OCI-LY7 (cell line): ENCODE results near the gene FUNDC2.

Experiments used
- EZH2phosphoT487 ChIP-seq: fragments of 200-600 bp; sonication (generic); IDR thresholded peaks from 2 replicates; pipeline ENCODE4 v1.6.1; 2018; ENCODE audit warnings: low read depth, borderline replicate concordance, mild to moderate bottlenecking, mixed run types, antibody characterized with exemption, low read length, moderate library complexity, mixed read lengths
- TF ChIP-seq, protein P1 (sequence below): fragments of 200-600 bp; sonication (generic); conservative IDR thresholded peaks from 2 replicates; pipeline ENCODE4 v1.5.1; 2014; ENCODE audit warnings: mild to moderate bottlenecking, antibody characterized with exemption, low read length, moderate library complexity, mixed read lengths

DNA sequence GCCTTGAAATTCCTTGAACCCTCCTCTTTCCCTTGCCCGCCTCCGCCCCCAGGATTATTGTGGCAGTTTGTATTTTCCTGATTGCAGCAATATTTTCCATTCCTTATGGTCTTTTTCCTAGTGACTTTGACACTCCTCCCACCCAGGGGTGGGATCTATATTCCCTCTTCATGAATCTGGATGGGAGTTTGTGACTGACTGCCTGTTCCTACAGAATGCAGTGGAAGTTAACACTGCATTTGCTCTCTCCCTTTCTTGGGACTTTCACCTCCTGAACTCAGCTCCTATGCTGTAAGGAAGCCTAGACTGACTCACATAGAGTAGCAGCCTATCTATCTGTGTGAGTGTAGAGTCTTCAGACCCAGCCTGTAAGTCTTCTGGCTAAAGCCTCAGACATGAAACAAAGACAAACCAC is 2.2 kb downstream of the FUNDC2 start:
- TF ChIP-seq, protein P1, sequence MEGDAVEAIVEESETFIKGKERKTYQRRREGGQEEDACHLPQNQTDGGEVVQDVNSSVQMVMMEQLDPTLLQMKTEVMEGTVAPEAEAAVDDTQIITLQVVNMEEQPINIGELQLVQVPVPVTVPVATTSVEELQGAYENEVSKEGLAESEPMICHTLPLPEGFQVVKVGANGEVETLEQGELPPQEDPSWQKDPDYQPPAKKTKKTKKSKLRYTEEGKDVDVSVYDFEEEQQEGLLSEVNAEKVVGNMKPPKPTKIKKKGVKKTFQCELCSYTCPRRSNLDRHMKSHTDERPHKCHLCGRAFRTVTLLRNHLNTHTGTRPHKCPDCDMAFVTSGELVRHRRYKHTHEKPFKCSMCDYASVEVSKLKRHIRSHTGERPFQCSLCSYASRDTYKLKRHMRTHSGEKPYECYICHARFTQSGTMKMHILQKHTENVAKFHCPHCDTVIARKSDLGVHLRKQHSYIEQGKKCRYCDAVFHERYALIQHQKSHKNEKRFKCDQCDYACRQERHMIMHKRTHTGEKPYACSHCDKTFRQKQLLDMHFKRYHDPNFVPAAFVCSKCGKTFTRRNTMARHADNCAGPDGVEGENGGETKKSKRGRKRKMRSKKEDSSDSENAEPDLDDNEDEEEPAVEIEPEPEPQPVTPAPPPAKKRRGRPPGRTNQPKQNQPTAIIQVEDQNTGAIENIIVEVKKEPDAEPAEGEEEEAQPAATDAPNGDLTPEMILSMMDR: no peak
- no peak for TF ChIP-seq EZH2phosphoT487
